Right ventricle myocardium inferior (tissue), 1 donor: ENCODE results near the gene TUBAL3. TPM values are rescaled to one million over a fixed set of nuclear protein-coding genes. Genes with fewer than 3 reads are reported as not detected.

Experiments used
- ATAC-seq: fragments of 200-7000 bp; cut with Tn5 transposase; one replicate; pipeline ENCODE4 v1.9.1; 2020; ENCODE audit warnings: mild to moderate bottlenecking, moderate library complexity
- DNase-seq: peaks from one replicate; pipeline ENCODE4 v3.0.0; 2021; ENCODE audit errors: missing footprints
- intact Hi-C: fragments of 100-400 bp; cut with DNase I; formaldehyde crosslinking; loops from one replicate; pipeline ENCODE4 v1.11.0; 2022
- long read RNA-seq: library from polyadenylated mRNA; unstranded; transcript quantifications from one replicate; pipeline ENCODE4 v2.0.0, GENCODE V29; 2021
- total RNA-seq: library from RNA; stranded (reverse); fragmentation: NEBNext Ultra II Directional; extraction: Animal tissue kit (Norgen Biotek cat#: 25700); gene quantifications from one replicate; pipeline ENCODE4 v1.2.1, GENCODE V29; 2021
- donor health status: DM: no; HTN: yes; CAD: no; lungs with severe emphysema.

TUBAL3 gene
- total RNA-seq: not detected
- long read RNA-seq: 0 reads

DNA sequence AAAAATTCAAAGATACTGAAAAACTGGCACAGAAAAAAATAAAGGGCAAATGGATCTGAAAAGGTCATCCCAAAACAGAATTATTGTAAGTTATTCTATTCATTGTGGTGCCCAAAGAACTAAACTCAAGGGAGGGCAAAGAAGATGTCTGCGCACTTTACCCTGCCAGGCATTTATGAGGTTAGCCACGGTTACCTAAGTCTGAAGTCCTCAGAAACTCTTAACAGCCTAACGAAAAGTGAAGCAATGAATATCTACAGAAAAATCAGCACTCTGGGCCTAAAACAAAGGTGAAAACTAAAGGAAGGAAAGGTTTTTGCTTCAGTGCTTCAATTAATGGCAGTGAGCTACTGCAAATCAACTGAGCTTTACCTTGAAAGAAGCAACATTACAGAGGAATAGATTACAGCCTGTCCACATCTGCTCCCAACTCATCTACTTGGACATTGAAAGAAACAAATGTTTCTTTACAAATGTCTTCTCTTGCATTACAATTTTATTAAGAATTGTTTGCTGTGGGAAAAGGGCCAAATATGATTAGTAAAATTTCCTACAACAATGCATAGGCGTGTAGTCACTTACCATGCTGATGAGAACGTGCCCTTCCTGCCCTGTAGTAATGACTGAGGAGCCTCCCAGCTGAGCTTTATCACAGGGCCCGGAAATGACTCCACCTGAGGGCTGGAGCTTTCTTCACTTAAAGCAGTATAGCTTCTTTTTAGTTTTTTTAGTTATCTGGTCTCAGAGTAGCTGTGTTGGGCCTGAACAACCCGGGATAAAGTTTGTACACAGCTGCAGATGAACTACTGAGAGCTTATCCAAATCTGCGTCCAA lies at the start of gene TUBAL3:
Gene TUBAL3 (minus strand): TSS at position 621 of the 834 bp plus-strand sequence. CDS start 36 bp downstream, at position 585.
- DNase-seq (no peak), ATAC-seq (no peak)
- intact Hi-C loops: no loop called here

DNA sequence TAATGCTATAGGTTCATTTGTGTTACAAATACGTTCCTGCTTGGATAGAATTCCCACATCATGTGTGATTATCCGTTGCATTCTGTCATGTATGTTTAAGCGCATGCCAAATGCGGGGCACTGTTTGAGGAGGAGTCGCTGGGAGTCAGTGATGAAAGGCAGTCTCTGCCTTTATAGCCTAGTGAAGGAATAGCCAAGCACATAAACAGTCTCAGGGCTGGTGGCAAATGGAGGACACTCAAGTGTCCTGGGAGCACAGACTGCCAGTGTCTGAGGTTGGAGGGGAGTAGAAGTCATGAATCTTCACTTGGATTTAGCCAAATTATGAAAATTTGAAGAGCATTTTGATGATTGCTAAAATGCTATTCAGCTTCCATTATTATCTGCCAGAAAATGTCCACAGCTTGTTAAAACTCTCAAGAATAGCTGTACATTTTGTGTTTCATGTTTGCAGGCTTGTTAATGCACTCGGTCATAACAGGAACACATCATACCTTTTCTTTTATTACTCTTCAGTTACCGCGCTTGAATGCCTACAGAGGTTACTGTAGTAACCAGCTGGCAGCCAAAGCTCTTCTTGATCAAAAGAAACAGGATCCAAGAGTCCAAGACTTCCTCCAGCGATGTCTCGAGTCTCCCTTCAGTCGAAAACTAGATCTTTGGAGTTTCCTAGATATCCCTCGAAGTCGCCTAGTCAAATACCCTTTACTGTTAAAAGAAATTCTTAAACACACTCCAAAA lies 49.3 kb upstream of the TUBAL3 start:
- intact Hi-C loops: no loop called here
- no peak for DNase-seq
- no peak for ATAC-seq

DNA sequence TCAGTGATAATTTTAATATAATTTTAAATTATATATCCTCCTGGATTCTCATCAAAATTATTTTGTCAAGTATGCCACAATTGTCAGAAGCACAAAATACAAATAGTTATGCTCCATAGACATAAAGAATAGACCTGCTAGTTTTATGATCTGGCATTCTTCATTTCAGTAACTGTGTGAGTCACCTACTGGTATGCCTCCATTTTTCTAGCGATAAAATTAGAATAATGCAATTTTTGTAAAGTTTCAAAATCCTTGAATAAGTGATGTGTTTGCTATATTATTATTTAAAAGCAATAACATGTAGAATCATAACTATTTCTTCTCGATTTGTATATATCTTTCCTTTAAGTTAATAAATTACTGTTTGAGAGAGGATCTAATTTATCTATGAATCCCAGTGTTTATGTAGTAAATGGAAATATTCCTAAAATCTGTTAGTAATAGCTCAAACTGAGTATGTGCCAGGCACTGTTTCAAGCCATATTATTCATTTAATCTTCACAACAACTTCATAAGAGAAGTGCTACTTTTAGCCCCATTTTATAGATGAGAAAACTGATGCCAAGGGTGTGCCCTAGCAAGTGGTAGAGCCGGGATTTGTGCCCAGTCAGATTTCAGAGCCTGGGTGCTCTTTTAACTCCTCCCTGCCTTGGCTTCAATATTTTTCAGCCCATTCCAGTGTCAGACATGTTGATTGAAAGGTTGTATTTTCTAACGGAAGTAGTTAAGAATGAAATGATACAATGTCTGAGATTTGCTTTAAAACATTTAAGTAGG lies 46.2 kb upstream of the TUBAL3 start:
- ATAC-seq (no peak), DNase-seq (no peak)
- intact Hi-C loops: no loop called here

- DNase-seq (no peak), ATAC-seq (peak; percentile 51)
- intact Hi-C loops: loop anchor here (5.0 kb wide), 1 partner anchor 97 kb away; no protein-coding TSS in a partner anchor
Measured at GRCh38 chr10:5449823-5450222, 45.2 kb upstream of the TUBAL3 start.

- DNase-seq (no peak), ATAC-seq (no peak)
- intact Hi-C loops: loop anchor here (5.0 kb wide), 1 partner anchor 98 kb away; no protein-coding TSS in a partner anchor
Measured at GRCh38 chr10:5449227-5449626, 44.6 kb upstream of the TUBAL3 start.

GRCh38 chr10:5448333-5449001 lies 43.8 kb upstream of the TUBAL3 start:
- intact Hi-C loops: loop anchor here (5.0 kb wide), 1 partner anchor 99 kb away; no protein-coding TSS in a partner anchor

DNA sequence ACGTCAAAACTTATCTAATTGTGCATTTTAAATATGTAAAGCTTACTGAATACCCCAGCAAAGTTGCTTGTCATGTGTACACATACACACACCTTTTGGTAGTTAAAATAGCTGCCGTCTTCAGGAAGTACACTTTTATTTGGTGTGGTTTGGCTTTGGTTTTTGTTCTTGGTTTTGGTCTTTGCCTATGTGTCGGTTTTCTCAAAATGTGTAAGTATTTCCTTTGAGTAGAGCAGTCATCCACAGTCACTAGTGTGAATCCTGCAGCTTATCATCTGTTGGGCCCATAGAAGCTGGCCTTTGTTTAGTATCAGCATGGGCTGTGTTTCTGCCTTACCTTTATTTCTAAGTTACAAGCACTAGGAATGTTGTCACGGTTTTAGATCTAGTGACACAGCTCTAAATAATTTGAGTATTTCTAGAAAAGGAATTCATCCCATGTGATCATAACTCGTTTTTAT lies 43.0 kb upstream of the TUBAL3 start:
- DNase-seq (no peak), ATAC-seq (no peak)
- intact Hi-C loops: loop anchor here (5.0 kb wide), 1 partner anchor 100 kb away; no protein-coding TSS in a partner anchor

More at GRCh38 chr10:5448333-5449001, 43.8 kb upstream of the TUBAL3 start:
- ATAC-seq (no peak), DNase-seq (no peak)

- intact Hi-C loops: loop anchor here (5.0 kb wide), 1 partner anchor 100 kb away; no protein-coding TSS in a partner anchor
- no peak for ATAC-seq
- DNase-seq: no peak
Measured at GRCh38 chr10:5447056-5447455, 42.4 kb upstream of the TUBAL3 start.

DNA sequence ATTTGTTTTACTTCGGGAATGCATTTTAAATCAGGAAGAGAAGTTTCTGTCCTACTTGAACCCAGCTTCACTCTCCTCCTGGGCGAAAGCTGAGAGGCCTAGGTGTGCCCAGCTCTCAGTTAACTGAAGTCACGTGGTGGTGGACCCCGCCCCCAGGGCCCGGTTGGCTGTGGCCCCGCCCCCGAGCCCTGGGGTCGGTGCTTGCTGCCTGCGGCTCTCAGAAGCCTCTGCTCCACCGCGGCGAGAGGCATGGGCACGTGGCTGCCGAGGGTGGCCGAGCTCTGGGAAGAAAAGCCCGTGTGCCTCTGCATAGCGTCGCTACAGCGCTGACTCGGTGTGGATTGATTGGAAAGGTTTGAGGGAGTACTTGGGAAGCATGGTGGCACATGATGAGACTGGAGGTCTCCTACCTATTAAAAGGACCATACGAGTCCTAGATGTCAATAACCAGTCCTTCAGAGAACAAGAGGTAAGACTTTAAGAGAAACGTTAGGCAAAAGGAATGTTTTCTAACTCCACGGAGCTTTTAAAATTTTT lies 41.8 kb upstream of the TUBAL3 start:
- peak; percentile 95 for DNase-seq
- intact Hi-C loops: loop anchor here (5.0 kb wide), 1 partner anchor 101 kb away; no protein-coding TSS in a partner anchor
- peak; percentile 96 for ATAC-seq

- intact Hi-C loops: loop anchor here (5.0 kb wide), 1 partner anchor 102 kb away; no protein-coding TSS in a partner anchor
- DNase-seq (no peak), ATAC-seq (no peak)
Measured at GRCh38 chr10:5445006-5445405, 40.4 kb upstream of the TUBAL3 start.

DNA sequence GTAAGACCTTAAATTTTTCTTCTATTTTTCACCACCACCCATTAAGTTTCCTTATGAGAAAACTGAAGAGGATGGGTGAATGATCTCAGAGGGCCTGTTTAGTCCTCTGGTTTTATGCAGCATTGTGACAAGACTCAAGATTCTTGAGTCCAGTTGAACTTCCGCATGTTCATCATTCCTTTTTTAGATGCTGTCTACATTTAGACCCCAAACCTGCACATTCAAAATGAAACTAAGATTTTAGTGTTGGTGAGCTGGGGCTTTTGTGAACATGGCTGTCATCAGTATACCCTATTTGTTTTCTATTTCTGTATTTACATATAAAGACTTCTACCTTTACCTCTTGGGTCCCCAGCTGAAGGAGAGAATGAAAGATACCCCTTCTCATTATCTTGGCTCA lies 38.8 kb upstream of the TUBAL3 start:
- ATAC-seq (no peak), DNase-seq (no peak)
- intact Hi-C loops: loop anchor here (5.0 kb wide), 1 partner anchor 429 kb away; no protein-coding TSS in a partner anchor

DNA sequence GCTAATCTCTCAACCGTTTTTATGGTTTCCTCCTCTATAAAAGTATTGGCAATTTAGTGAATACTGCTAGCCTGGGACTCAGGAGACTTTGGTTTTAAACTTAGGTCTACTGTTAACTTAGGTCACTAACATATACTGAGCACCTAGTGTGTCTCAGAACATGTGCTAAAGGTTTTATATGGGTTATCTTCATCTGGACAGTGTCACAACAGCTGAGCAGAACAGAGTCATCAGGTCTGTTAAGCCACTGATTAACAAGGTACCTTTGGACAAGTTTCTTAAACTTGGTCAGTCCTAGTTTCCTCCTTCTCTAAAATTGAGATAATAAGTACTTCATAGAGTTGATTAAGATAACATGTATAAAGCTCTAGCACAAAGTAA lies 38.4 kb upstream of the TUBAL3 start:
- no peak for DNase-seq
- no peak for ATAC-seq
- intact Hi-C loops: loop anchor here (1.0 to 5.0 kb wide), 2 partner anchors 180 to 429 kb away; no protein-coding TSS in a partner anchor

GRCh38 chr10:5442065-5442989 lies 37.7 kb upstream of the TUBAL3 start:
- intact Hi-C loops: loop anchor here (1.0 to 5.0 kb wide), 2 partner anchors 181 to 430 kb away; no protein-coding TSS in a partner anchor
- DNase-seq (no peak), ATAC-seq (no peak)

GRCh38 chr10:5441106-5441505 lies 36.5 kb upstream of the TUBAL3 start:
- ATAC-seq (no peak), DNase-seq (no peak)
- intact Hi-C loops: loop anchor here (5.0 kb wide), 1 partner anchor 431 kb away; no protein-coding TSS in a partner anchor

- DNase-seq (no peak), ATAC-seq (no peak)
- intact Hi-C loops: loop anchor here (5.0 kb wide), 1 partner anchor 432 kb away; no protein-coding TSS in a partner anchor
Measured at GRCh38 chr10:5440206-5440605, 35.6 kb upstream of the TUBAL3 start.

DNA sequence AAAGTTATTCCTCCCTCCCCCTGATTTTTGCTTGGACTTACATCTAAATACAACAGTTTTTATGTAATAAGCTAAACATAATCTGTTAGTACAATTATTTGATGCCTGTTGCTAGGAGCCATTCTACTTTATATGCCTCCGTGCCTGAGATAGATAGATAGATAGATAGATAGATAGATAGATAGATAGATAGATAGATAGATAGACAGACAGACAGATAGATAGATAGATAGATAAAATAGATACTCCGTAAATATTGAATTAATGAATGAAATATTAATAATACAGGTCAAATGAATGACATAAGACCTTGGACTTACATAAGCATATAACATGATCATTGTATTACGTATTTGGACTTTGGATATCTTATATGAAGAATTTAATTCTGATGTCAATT lies 30.7 kb upstream of the TUBAL3 start:
- intact Hi-C loops: no loop called here
- ATAC-seq: no peak

More for the DNA sequence above, 30.7 kb upstream of the TUBAL3 start:
- DNase-seq: no peak
